ENCODE data around the gene SLF2.

The SLF2 gene

DNA sequence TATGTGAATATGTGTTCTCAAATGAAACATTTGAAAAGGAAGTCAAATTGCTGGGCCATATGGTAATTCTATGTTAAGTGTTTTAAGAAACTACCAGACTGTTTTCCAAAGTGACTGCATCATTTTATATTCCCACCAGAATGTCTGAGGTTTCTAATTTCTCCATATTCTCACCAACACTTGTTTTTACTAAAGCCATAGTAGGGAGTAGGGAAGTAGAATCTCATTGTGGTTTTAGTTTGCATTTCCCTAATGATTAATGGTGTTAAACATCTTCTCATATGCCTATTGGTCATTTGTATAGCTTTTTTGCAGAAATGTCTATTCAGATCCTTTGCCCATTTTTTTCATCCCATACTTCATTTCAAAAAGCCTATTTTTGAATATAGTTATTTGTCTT is 47.5 kb downstream of the SLF2 start:
- H3K4me3 ChIP-seq (replicated peaks; ENCODE audit: insufficient read depth, low read length), result no peak overlapping the region
- TF ChIP-seq GABPA (IDR thresholded peaks at IDR 0.05; ENCODE audit: low read depth) (no peak), POLR2AphosphoS5 (IDR thresholded peaks at IDR 0.05; ENCODE audit: low read depth) (no peak), SPI1 (IDR thresholded peaks at IDR 0.05; ENCODE audit: borderline replicate concordance, low read depth) (no peak)
- TF ChIP-seq, protein P1, sequence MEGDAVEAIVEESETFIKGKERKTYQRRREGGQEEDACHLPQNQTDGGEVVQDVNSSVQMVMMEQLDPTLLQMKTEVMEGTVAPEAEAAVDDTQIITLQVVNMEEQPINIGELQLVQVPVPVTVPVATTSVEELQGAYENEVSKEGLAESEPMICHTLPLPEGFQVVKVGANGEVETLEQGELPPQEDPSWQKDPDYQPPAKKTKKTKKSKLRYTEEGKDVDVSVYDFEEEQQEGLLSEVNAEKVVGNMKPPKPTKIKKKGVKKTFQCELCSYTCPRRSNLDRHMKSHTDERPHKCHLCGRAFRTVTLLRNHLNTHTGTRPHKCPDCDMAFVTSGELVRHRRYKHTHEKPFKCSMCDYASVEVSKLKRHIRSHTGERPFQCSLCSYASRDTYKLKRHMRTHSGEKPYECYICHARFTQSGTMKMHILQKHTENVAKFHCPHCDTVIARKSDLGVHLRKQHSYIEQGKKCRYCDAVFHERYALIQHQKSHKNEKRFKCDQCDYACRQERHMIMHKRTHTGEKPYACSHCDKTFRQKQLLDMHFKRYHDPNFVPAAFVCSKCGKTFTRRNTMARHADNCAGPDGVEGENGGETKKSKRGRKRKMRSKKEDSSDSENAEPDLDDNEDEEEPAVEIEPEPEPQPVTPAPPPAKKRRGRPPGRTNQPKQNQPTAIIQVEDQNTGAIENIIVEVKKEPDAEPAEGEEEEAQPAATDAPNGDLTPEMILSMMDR (IDR thresholded peaks at IDR 0.05; ENCODE audit: insufficient read depth, low read length), result no peak
- H3K27me3 ChIP-seq (ENCODE audit: insufficient read depth, poor library complexity, severe bottlenecking), result no peaks in the 10 kb centered on the region
- H3K27ac ChIP-seq (replicated peaks), result no peak overlapping the region
- DNase-seq (ENCODE audit: low read depth in 1 of 2, low spot score in 1 of 2), result no peak

DNA sequence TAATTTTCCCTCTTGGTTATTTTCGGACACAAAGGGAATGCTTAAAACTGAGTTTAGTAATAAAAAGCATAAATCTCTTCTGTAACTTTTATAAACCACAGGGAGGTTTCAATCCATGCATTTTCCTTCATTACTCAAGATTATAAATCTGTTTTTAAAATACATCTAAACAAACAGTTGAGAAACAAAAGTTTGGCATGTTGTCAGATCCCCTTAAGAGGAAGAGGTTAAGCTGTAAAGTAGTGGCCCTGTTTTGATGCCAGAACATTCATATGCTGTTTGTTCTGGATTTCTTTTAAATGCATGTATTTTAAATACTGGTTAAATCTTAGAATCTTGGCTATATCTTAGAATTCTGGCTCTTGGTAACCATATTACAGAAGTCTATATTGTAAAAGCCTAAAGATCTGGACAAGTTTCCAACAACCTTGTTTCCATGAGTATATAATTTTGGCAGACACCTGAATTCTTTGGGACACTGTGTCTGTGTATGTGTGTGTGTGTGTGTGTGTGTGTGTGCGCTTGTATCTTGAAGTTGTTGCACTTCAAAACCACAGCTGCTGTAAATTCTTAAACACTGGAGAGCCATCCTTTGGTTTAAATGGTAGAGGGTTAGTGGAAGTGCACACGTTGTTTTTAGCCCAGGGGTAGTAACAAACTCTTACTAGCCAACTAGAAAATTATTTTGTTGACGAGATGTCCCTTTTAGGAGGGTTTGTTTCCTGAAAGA is 49.8 kb downstream of the SLF2 start:
- Histone ChIP-seq H3K27me3 (ENCODE audit: insufficient read depth, poor library complexity, severe bottlenecking) (no peaks in the 10 kb centered on the region), H3K4me3 (replicated peaks; ENCODE audit: insufficient read depth, low read length) (no peak overlapping the region), H3K27ac (replicated peaks) (no peak overlapping the region)
- no peak for DNase-seq (ENCODE audit: low read depth in 1 of 2, low spot score in 1 of 2)
- TF ChIP-seq POLR2AphosphoS5 (IDR thresholded peaks at IDR 0.05; ENCODE audit: low read depth), result no peak
- no peak for TF ChIP-seq SPI1 (IDR thresholded peaks at IDR 0.05; ENCODE audit: borderline replicate concordance, low read depth)
- TF ChIP-seq, protein P1 (IDR thresholded peaks at IDR 0.05; ENCODE audit: insufficient read depth, low read length), result no peak
- TF ChIP-seq, protein P2, sequence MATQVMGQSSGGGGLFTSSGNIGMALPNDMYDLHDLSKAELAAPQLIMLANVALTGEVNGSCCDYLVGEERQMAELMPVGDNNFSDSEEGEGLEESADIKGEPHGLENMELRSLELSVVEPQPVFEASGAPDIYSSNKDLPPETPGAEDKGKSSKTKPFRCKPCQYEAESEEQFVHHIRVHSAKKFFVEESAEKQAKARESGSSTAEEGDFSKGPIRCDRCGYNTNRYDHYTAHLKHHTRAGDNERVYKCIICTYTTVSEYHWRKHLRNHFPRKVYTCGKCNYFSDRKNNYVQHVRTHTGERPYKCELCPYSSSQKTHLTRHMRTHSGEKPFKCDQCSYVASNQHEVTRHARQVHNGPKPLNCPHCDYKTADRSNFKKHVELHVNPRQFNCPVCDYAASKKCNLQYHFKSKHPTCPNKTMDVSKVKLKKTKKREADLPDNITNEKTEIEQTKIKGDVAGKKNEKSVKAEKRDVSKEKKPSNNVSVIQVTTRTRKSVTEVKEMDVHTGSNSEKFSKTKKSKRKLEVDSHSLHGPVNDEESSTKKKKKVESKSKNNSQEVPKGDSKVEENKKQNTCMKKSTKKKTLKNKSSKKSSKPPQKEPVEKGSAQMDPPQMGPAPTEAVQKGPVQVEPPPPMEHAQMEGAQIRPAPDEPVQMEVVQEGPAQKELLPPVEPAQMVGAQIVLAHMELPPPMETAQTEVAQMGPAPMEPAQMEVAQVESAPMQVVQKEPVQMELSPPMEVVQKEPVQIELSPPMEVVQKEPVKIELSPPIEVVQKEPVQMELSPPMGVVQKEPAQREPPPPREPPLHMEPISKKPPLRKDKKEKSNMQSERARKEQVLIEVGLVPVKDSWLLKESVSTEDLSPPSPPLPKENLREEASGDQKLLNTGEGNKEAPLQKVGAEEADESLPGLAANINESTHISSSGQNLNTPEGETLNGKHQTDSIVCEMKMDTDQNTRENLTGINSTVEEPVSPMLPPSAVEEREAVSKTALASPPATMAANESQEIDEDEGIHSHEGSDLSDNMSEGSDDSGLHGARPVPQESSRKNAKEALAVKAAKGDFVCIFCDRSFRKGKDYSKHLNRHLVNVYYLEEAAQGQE (IDR thresholded peaks at IDR 0.05; ENCODE audit: insufficient replicate concordance, low read depth), result no peak
- TF ChIP-seq GABPA (IDR thresholded peaks at IDR 0.05; ENCODE audit: low read depth), result no peak

DNA sequence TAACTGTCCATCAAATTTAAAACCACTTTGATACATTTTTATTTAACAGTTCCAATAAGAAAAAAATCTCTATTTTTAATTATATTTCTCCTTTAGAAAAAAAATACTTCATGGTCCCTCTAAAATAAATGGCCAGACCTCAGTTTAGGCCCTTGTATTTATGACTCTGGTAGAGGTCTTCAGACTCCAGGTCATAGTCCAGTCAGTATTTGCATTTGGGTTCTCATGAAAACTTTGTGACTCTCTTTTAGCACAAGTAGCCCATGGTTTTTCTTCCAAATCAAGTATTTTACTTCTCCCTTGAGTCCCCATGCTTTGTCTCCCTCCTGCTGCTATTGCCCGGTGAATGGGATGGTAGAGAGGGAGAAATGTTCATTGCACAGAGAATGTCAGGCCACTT is 51.1 kb downstream of the SLF2 start:
- no peak overlapping the region for H3K27ac ChIP-seq (replicated peaks)

More for the DNA sequence above, 51.1 kb downstream of the SLF2 start:
- TF ChIP-seq GABPA (IDR thresholded peaks at IDR 0.05; ENCODE audit: low read depth) (no peak), SPI1 (IDR thresholded peaks at IDR 0.05; ENCODE audit: borderline replicate concordance, low read depth) (no peak), POLR2AphosphoS5 (IDR thresholded peaks at IDR 0.05; ENCODE audit: low read depth) (no peak)
- TF ChIP-seq, protein P1 (IDR thresholded peaks at IDR 0.05; ENCODE audit: insufficient read depth, low read length), result no peak
- TF ChIP-seq, protein P2 (IDR thresholded peaks at IDR 0.05; ENCODE audit: insufficient replicate concordance, low read depth), result no peak
- DNase-seq (ENCODE audit: low read depth in 1 of 2, low spot score in 1 of 2), result no peak
- no peak overlapping the region for H3K4me3 ChIP-seq (replicated peaks; ENCODE audit: insufficient read depth, low read length)
- no peaks in the 10 kb centered on the region for H3K27me3 ChIP-seq (ENCODE audit: insufficient read depth, poor library complexity, severe bottlenecking)
